ENCODE measurements around the gene SLC12A6.

DNA sequence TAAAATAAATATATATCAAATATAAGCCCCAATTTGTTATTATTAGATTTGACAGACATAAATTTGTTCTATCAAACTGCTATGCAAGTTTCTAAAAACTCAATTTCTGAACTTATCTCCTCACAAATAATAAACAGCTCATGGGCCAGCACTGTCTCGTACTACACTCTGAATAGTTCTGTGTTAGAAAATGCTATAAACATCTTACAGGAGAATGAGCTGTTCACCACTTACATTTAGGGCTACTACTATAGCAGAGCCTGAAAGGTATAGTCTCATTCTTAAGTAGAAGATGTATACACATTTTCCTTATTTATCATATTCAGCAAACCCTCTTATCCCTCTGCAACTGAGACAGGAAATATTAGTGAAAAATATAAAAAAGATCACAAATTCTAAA lies 12.6 kb downstream of the SLC12A6 start:
- TF ChIP-seq, protein P1, sequence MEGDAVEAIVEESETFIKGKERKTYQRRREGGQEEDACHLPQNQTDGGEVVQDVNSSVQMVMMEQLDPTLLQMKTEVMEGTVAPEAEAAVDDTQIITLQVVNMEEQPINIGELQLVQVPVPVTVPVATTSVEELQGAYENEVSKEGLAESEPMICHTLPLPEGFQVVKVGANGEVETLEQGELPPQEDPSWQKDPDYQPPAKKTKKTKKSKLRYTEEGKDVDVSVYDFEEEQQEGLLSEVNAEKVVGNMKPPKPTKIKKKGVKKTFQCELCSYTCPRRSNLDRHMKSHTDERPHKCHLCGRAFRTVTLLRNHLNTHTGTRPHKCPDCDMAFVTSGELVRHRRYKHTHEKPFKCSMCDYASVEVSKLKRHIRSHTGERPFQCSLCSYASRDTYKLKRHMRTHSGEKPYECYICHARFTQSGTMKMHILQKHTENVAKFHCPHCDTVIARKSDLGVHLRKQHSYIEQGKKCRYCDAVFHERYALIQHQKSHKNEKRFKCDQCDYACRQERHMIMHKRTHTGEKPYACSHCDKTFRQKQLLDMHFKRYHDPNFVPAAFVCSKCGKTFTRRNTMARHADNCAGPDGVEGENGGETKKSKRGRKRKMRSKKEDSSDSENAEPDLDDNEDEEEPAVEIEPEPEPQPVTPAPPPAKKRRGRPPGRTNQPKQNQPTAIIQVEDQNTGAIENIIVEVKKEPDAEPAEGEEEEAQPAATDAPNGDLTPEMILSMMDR (conservative IDR thresholded peaks at IDR 0.05; ENCODE audit: low read length): no peak
- TF ChIP-seq EZH2phosphoT487 (IDR thresholded peaks at IDR 0.05; ENCODE audit: borderline replicate concordance, low read depth, low read length): no peak
